ENCODE results near the gene EXTL1. TPM values are rescaled to one million over a fixed set of nuclear protein-coding genes. Genes with fewer than 3 reads are reported as not detected.

Gene EXTL1
- total and polyA plus RNA-seq, 2 of the 4 experiments (the other 2 are of a cell fraction), result 0.90 to 5.2 TPM

DNA sequence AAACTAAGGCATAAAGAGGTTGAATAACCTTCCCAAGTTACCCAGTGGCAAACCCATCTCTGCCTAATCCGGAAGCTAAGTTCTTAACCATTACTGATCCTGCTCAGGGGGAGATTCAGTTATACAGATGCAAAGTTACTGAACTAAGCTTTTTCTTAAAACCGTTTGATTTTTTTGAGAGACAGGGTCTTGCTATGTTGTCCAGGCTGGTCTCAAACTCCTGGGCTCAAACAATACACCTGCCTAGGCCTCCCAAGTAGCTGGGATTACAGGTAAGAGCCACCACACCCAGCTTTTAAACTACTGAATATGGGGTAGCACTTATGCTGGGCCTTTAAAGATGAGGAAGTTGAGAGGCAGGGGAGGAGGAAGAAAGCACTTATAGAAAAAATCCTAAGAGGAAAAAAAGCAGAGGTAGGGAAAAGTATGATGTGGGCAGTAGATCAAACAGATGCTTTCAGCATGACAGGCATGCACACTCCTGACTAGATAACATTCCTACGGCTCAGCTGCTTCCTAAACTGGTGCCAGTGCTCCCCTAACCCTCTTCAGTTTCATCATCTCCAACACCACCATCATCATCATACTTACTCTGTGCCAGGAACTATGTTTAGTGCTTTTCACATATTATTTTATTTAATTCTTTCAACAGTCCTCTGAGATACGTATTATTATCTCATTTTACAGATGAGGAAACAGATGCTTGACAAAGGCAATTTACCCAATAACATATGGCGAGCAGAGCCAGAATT is 29.5 kb upstream of the EXTL1 start:
- Histone ChIP-seq H3K9me1 (ENCODE audit: insufficient read depth, low read length) (peaks cover 15% of the 10 kb centered on the region), H2AFZ (replicated peaks; ENCODE audit: low read length, poor library complexity) (no peak overlapping the region), H2AK9ac (replicated peaks; ENCODE audit: low read depth, low read length, poor library complexity) (peak overlapping the region; percentile 44), H3K14ac (replicated peaks; ENCODE audit: low read depth, low read length) (0 out of 2 replicates have a peak overlapping the region, but pooled peaks have one; percentile 31), H3K23ac (ENCODE audit: low read depth, low read length) (no peak overlapping the region), H4K91ac (ENCODE audit: insufficient read depth, low read depth, low read length) (0 out of 2 replicates have a peak overlapping the region, but pooled peaks have one; percentile 29), H2BK5ac (ENCODE audit: low read depth, low read length, poor library complexity, severe bottlenecking) (peak overlapping the region; percentile 34), H4K5ac (ENCODE audit: low read depth, low read length) (peak overlapping the region; percentile 20; the same call in 1 of the 2 replicates), H3K27ac (ENCODE audit: insufficient read depth, low read length) (no peak overlapping the region), H3K56ac (ENCODE audit: extremely low read depth, insufficient read depth, low read length) (no peak overlapping the region), H3K4me2 (ENCODE audit: low read depth, low read length) (peak overlapping the region; percentile 26; the same call in 1 of the 2 replicates), H3K79me1 (ENCODE audit: low read depth in 1 of 2, low read length in 2 of 2) (peaks cover 10 to 30% of the 10 kb centered on the region in 2 experiments; a peak in 3 of 4 replicates), H2BK20ac (ENCODE audit: low read depth, low read length) (peak overlapping the region; percentile 51; the same call in 1 of the 2 replicates), H4K20me1 (ENCODE audit: insufficient read depth, low read length) (no peaks in the 10 kb centered on the region), H2BK15ac (ENCODE audit: low read depth, low read length) (no peak overlapping the region), H3K9me3 (ENCODE audit: control insufficient read depth, insufficient read depth, low read length) (no peaks in the 10 kb centered on the region), H3K4me3 (ENCODE audit: insufficient read depth, low read depth, low read length) (no peak overlapping the region), H2AK5ac (ENCODE audit: low read depth, low read length) (peak overlapping the region; percentile 5; the same call in 1 of the 2 replicates), H3K27me3 (ENCODE audit: control insufficient read depth, insufficient read depth, low read length) (no peaks in the 10 kb centered on the region), H2BK120ac (ENCODE audit: low read depth, low read length) (peak overlapping the region; percentile 78; the same call in 1 of the 2 replicates), H3K4ac (ENCODE audit: low read depth, low read length) (peak overlapping the region; percentile 69), H3K18ac (ENCODE audit: low read depth, low read length) (peak overlapping the region; percentile 70; the same call in 1 of the 2 replicates), H3K9ac (ENCODE audit: low read depth, low read length) (no peak overlapping the region), H3K4me1 (ENCODE audit: control insufficient read depth, insufficient read depth, low read length) (peaks cover 14% of the 10 kb centered on the region), H3K36me3 (ENCODE audit: control insufficient read depth, insufficient read depth, low read length) (peaks cover 8% of the 10 kb centered on the region), H4K8ac (ENCODE audit: low read depth in 2 of 2, low read length in 2 of 2) (peak overlapping the region in 1 of 2 experiments; percentile 67; a peak in 2 of 4 replicates)
- no CpG with 5 or more reads among the region's 5 CpGs for WGBS, 2 experiments (ENCODE audit: extremely low coverage in 2 of 2, insufficient read length in 1 of 2)
- BruUV-seq (replicated peaks), result no TSS peak
- DNase-seq, result peak; percentile 68
- CTCF ChIA-PET, result interaction anchor here (1.5 kb wide), 1 partner anchor 97 kb away, joined by 6 read pairs; no protein-coding TSS in a partner anchor
- ATAC-seq (ENCODE audit: low read depth), result peak; percentile 59
- in situ Hi-C loops (cut with MboI; ENCODE audit: low sequenced_read_pairs) (loop anchor here (10.0 kb wide), 1 partner anchor 167 kb away; no protein-coding TSS in a partner anchor), intact Hi-C loops (cut with micrococcal nuclease) (loop anchor here (5.0 kb wide), 1 partner anchor 45 kb away; no protein-coding TSS in a partner anchor), dilution Hi-C loops (cut with HindIII; ENCODE audit: low sequenced_read_pairs, unreplicated experiment) (no loop called here)
- TF ChIP-seq BHLHE40 (IDR thresholded peaks at IDR 0.05; ENCODE audit: low read depth, low read length) (peak; percentile 81; the same call in 1 of the 2 replicates), CEBPB (IDR thresholded peaks at IDR 0.05; ENCODE audit: low read depth, low read length) (peak; percentile 41; the same call in 1 of the 2 replicates), CHD1 (IDR thresholded peaks at IDR 0.05; ENCODE audit: low read depth, low read length) (no peak), SMC3 (IDR thresholded peaks at IDR 0.05; ENCODE audit: low read depth, low read length) (no peak), MAZ (IDR thresholded peaks at IDR 0.05; ENCODE audit: borderline replicate concordance, low read depth, low read length) (no peak), RCOR1 (IDR thresholded peaks at IDR 0.05; ENCODE audit: insufficient replicate concordance, low read length) (no peak)
- TF ChIP-seq, protein P1, sequence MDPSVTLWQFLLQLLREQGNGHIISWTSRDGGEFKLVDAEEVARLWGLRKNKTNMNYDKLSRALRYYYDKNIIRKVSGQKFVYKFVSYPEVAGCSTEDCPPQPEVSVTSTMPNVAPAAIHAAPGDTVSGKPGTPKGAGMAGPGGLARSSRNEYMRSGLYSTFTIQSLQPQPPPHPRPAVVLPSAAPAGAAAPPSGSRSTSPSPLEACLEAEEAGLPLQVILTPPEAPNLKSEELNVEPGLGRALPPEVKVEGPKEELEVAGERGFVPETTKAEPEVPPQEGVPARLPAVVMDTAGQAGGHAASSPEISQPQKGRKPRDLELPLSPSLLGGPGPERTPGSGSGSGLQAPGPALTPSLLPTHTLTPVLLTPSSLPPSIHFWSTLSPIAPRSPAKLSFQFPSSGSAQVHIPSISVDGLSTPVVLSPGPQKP (IDR thresholded peaks at IDR 0.05; ENCODE audit: borderline replicate concordance, low read depth, low read length), result no peak
- POLR2A ChIA-PET (ENCODE audit: unreplicated experiment), result no interaction called here

Data from IMR-90 (cell line).